Measurements from ENCODE around the gene ARHGAP18. TPM values are rescaled to one million over a fixed set of nuclear protein-coding genes. Genes with fewer than 3 reads are reported as not detected.

ARHGAP18 gene
- total and polyA plus RNA-seq, 10 of the 15 experiments (the other 5 are each of a cell fraction or from before 2014, with no cell fraction given) = 18.2 to 52.2 (median 31.7) TPM

DNA sequence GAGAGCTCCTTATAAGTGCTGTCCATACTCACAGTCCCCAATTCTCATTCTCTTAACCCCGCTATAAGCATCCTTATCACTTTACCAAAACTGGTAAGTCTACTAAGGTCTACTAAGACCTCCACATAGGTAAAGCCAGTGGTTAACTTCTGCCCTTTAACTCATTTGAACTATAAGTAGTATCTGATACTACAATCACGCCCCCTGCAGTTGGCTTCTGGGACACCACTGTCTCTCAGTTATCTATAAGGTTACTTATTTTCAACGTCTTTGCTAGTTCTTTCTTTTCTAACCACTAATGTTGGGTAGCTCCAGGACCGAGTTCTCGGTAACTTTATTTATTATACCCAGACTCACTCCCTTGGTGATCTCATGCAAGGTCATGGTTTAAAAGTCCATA, 142.6 kb downstream of the ARHGAP18 start (continued):
- TF ChIP-seq, protein P1, sequence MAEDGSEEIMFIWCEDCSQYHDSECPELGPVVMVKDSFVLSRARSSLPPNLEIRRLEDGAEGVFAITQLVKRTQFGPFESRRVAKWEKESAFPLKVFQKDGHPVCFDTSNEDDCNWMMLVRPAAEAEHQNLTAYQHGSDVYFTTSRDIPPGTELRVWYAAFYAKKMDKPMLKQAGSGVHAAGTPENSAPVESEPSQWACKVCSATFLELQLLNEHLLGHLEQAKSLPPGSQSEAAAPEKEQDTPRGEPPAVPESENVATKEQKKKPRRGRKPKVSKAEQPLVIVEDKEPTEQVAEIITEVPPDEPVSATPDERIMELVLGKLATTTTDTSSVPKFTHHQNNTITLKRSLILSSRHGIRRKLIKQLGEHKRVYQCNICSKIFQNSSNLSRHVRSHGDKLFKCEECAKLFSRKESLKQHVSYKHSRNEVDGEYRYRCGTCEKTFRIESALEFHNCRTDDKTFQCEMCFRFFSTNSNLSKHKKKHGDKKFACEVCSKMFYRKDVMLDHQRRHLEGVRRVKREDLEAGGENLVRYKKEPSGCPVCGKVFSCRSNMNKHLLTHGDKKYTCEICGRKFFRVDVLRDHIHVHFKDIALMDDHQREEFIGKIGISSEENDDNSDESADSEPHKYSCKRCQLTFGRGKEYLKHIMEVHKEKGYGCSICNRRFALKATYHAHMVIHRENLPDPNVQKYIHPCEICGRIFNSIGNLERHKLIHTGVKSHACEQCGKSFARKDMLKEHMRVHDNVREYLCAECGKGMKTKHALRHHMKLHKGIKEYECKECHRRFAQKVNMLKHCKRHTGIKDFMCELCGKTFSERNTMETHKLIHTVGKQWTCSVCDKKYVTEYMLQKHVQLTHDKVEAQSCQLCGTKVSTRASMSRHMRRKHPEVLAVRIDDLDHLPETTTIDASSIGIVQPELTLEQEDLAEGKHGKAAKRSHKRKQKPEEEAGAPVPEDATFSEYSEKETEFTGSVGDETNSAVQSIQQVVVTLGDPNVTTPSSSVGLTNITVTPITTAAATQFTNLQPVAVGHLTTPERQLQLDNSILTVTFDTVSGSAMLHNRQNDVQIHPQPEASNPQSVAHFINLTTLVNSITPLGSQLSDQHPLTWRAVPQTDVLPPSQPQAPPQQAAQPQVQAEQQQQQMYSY (CRISPR knock-in tag; IDR thresholded peaks at IDR 0.05) = no peak
- TF ChIP-seq RELA (IDR thresholded peaks at IDR 0.05; ENCODE audit: borderline replicate concordance, partially characterized antibody) = no peak
- no peak for TF ChIP-seq ETV6 (conservative IDR thresholded peaks at IDR 0.05 in 1 of 2, IDR thresholded peaks at IDR 0.05 in 1 of 2; ENCODE audit: borderline replicate concordance in 1 of 2, low read depth in 1 of 2)
- TF ChIP-seq BRCA1 (IDR thresholded peaks at IDR 0.05; ENCODE audit: low read depth, low read length) = no peak

DNA sequence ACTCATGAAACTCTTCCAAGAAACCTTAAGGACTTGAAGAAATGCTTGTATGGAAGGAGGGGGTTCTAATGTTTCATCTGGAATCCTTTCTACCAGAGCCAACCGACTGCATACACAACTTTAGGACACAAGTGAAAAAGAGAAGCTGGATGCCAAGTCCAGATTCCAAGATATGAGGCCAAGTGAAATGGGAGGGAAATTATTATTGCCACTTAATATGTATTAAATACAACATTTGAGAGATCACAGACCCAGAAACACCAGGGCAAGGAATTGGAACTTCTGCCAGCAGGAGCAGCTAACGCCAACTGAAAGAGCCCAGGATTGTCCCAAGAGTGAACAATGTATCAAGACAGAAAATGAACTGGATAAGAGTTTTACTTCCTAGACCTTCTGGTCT, 144.2 kb downstream of the ARHGAP18 start:
- Histone ChIP-seq H3K4me2 (ENCODE audit: control insufficient read depth, insufficient read depth) (no peak overlapping the region), H3K27me3 (replicated peaks in 1 of 2; ENCODE audit: control insufficient read depth in 2 of 2, insufficient read depth in 2 of 2, low read length in 1 of 2) (no peaks in the 10 kb centered on the region), H2AFZ (ENCODE audit: control insufficient read depth, low read depth, low read length) (no peak overlapping the region), H3K79me2 (ENCODE audit: control insufficient read depth, insufficient read depth, low read length) (no peaks in the 10 kb centered on the region), H3K36me3 (ENCODE audit: control insufficient read depth in 2 of 2, insufficient read depth in 2 of 2, low read length in 1 of 2) (no peaks in the 10 kb centered on the region), H3K4me3 (no peak overlapping the region), H3K4me1 (ENCODE audit: control insufficient read depth, insufficient read depth, low read length) (no peaks in the 10 kb centered on the region), H3K9me3 (replicated peaks; ENCODE audit: control insufficient read depth, insufficient read depth, low read length) (no peaks in the 10 kb centered on the region), H3K9ac (ENCODE audit: control insufficient read depth, insufficient read depth, low read length) (no peak overlapping the region), H3K27ac (ENCODE audit: control insufficient read depth, insufficient read depth) (no peak overlapping the region), H4K20me1 (ENCODE audit: control insufficient read depth, insufficient read depth) (no peaks in the 10 kb centered on the region)
- SMC1A ChIA-PET (ENCODE audit: uncharacterized antibody, unreplicated experiment) = interaction anchor here (1.2 to 4.6 kb wide), 7 partner anchors 9 to 310 kb away, joined by 3 to 23 read pairs (median 3); no protein-coding TSS in a partner anchor
- in situ Hi-C loops (cut with MboI) = no loop called here
- no TSS peak for BruUV-seq (replicated peaks)
- DNase-seq (ENCODE audit: low read depth, low spot score) (no peak), FAIRE-seq (no peak), ATAC-seq (no peak)
- CTCF ChIA-PET = interaction anchor here (1.0 to 3.8 kb wide), 5 partner anchors 12 to 67 kb away, joined by 3 to 23 read pairs (median 8); no protein-coding TSS in a partner anchor
- POLR2A ChIA-PET = no interaction called here
- TF ChIP-seq TBL1XR1 (IDR thresholded peaks at IDR 0.05; ENCODE audit: low read depth, low read length) (no peak), POLR2AphosphoS2 (IDR thresholded peaks at IDR 0.05; ENCODE audit: low read depth, low read length) (no peak), SRF (IDR thresholded peaks at IDR 0.05; ENCODE audit: low read depth in 2 of 2, low read length in 2 of 2) (no peak), IRF4 (IDR thresholded peaks at IDR 0.05; ENCODE audit: low read depth, low read length) (no peak), RCOR1 (conservative IDR thresholded peaks at IDR 0.05; ENCODE audit: low read depth, low read length) (no peak), NFYB (IDR thresholded peaks at IDR 0.05; ENCODE audit: insufficient read depth, low read depth, low read length) (no peak)
- RAD21 ChIA-PET (ENCODE audit: unreplicated experiment) = interaction anchor here (1.3 to 2.4 kb wide), 4 partner anchors 32 to 68 kb away, joined by 3 to 8 read pairs (median 6); no protein-coding TSS in a partner anchor
- intact Hi-C loops (cut with micrococcal nuclease; ENCODE audit: unreplicated experiment) = no loop called here
- 54% methylated on average over 2 of the region's 2 CpGs for WGBS (ENCODE audit: insufficient coverage, insufficient replicate concordance, low lambda C conversion rate, missing lambda C conversion rate)

Measured in GM12878 (cell line).